ENCODE data around the gene CDH4.
"Not testable (repeated sequence)": the region's sequence is repeated elsewhere in the genome, so short reads cannot be mapped to it uniquely, and the experiment has no call there.

Gene CDH4

GRCh38 chr20:61475729-61476128 is 223.7 kb downstream of the CDH4 start:
- no peak for DNase-seq

GRCh38 chr20:61476956-61477355 is 224.9 kb downstream of the CDH4 start:
- DNase-seq: no peak

- no peak for DNase-seq
Measured at GRCh38 chr20:61477451-61477861, 225.4 kb downstream of the CDH4 start.

GRCh38 chr20:61478094-61478493 is 226.0 kb downstream of the CDH4 start:
- DNase-seq: no peak

GRCh38 chr20:61478611-61479305 is 226.7 kb downstream of the CDH4 start:
- no peak for DNase-seq

GRCh38 chr20:61479433-61479832 is 227.4 kb downstream of the CDH4 start:
- DNase-seq: not testable (repeated sequence)

GRCh38 chr20:61480158-61480825 is 228.2 kb downstream of the CDH4 start:
- no peak for DNase-seq

GRCh38 chr20:61482056-61482887 is 230.2 kb downstream of the CDH4 start:
- no peak for DNase-seq

GRCh38 chr20:61482901-61483300 is 230.8 kb downstream of the CDH4 start:
- DNase-seq: no peak

GRCh38 chr20:61483336-61484067 is 231.4 kb downstream of the CDH4 start:
- no peak for DNase-seq

- no peak for DNase-seq
Measured at GRCh38 chr20:61486198-61486597, 234.1 kb downstream of the CDH4 start.

GRCh38 chr20:61487346-61487996 is 235.4 kb downstream of the CDH4 start:
- no peak for DNase-seq

GRCh38 chr20:61487997-61488371 is 235.9 kb downstream of the CDH4 start:
- DNase-seq: no peak

GRCh38 chr20:61490721-61491120 is 238.7 kb downstream of the CDH4 start:
- DNase-seq: no peak

GRCh38 chr20:61492065-61492464 is 240.0 kb downstream of the CDH4 start:
- no peak for DNase-seq

- no peak for DNase-seq
Measured at GRCh38 chr20:61493798-61494305, 241.8 kb downstream of the CDH4 start.

- DNase-seq: no peak
Measured at GRCh38 chr20:61494763-61495575, 242.9 kb downstream of the CDH4 start.

- no peak for DNase-seq
Measured at GRCh38 chr20:61497029-61497627, 245.1 kb downstream of the CDH4 start.

- DNase-seq: no peak
Measured at GRCh38 chr20:61499859-61500554, 247.9 kb downstream of the CDH4 start.

- no peak for DNase-seq
Measured at GRCh38 chr20:61500791-61501321, 248.8 kb downstream of the CDH4 start.
